GM21423 (cell line): ENCODE measurements around the gene TSR1.

Experiments
- ATAC-seq: cut with Tn5 transposase; IDR thresholded peaks from one replicate; pipeline ENCODE4 v1.9.1; 2021; ENCODE audit warnings: mild to moderate bottlenecking, moderate library complexity; ENCODE audit not compliant: unreplicated experiment

TSR1 gene

DNA sequence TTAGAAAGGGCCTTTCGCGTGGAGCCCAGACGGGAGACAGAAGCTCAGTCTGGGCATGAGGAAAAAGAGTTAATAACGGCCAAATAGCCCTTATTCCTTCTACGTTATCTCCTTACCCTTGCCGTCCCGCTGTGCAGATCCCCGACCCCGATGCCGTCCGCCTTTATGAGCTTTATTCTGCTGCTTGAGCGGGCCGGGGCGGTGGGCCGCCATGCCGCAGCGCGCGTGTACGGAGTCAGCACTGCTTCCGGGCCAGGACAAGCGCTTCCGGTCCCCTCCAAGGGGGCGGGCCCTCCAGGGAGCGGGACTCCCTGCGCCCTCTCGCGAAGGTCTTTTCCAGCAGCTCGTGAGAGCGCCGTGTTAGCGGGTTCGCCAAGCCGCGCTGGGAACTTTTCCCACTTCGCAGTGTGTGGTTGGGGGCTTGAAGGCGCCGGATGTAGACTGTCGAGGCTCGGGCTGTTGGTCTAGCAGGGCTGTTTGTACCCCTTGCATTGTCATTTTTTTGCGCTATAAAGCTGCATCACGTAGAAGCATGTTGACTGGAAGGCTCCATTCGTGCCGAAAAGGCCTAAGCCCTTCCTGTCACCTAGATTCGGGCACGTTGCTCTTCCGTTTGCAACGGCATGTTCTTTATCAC, at the start of gene TSR1:
TSS of gene TSR1 (minus strand) at position 243 of the 637 bp plus-strand sequence. CDS start at position 213, 30 bp downstream.
- peak; percentile 84 for ATAC-seq

DNA sequence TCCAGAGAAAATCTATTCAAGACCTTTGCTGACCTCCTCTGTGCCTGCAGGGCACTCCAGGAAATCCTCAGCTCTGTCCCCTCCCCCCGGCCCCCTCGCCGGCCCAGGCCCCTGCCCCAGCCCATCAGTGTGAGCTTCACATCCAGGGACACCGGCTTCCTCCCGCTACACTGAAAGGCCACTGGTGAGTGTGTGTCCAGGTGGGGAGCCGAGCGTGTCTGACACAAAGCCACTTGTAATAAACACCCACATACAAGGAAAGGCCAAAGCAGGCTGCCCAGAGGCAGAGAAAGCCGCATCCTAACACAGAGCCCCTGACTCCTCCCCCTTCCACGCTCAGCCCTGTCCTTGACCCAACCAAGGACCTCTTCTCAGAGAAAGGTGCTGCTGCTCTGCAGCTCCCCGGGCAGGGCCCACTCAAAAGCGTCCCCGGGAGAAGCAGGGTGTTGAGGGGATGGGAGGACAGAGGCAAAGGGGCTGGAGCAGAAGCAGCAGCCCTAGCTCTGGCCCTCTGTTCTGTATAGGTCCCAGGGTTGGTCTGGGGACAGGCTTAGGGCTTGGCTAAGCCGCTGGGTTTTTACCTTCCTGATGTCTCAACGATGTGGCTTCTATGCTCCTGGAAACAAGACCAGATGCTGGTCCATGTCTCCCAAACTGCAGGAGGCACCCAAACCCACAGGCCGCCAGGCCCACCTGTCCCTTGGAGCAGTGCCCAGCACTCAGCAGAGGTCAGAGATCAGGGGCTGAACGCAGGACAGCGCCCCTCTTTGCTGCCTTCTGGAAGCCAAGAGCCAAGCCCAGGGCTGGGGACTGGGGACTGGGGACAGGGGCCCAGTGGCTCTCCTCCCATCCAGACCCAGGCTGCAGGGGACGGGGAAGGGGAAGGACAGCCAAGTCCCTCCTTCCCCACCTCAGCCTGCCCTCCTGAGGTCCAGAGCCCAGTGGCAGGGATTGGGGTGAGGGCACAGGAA, 49.3 kb upstream of the TSR1 start:
- no peak for ATAC-seq

DNA sequence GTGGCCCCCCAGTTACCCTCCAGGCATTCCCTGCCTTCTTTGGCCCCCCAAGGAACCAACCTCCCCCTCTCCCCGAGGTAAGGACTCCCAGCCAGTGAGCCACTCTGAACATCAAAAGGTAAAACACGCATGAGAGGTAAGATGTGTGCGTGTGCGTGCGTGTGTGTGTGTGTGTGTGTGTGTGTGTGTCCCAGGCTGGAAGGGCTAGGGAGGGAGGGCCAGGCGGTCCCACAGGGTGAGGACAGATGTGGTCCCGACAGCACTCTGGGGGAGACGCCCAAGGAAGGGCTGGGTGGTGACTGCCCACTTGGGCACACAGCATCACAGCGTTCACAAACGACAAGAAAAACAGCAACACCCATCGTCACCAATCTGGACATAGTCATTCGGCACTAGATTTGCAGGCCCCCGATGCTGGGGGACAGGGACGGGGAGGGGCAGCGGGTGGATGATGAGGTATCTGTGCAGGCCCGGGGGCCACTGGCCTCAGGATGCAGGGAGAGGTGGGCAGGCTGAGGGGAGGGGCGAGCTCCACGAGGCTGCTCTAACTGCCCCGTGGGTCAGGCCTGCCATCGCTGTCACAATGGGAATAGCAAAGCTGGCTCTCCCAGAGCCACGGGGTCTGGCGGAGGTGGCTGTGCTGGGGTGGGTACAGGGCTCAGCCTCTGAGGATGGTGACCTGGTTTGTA, 48.3 kb upstream of the TSR1 start:
- ATAC-seq = no peak

DNA sequence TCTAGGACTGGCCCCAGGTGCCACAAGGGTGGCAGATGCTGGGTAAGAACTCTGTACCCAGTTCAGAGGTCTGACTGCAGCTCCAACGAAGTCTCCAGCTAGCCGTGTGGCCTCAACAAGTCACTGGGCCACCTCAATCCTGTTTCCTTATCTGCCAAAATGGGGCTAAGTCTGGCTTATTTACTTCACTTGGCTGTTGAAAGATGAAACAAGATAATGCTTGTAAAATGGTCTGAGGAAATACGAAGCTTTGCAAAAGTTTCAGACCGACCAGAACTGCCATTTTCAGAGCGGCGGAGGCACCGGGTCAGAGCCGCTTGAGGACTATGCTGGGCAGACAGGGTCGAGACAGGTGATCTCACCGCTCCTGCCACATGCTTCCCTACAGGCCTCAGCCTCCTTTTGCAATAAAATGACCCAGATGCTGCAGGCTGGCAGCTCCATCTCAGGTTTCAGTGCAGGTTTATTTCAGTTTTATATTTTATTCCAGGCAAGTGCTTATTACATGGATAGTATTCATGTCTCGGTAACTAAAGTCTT, 47.4 kb upstream of the TSR1 start:
- ATAC-seq = no peak

DNA sequence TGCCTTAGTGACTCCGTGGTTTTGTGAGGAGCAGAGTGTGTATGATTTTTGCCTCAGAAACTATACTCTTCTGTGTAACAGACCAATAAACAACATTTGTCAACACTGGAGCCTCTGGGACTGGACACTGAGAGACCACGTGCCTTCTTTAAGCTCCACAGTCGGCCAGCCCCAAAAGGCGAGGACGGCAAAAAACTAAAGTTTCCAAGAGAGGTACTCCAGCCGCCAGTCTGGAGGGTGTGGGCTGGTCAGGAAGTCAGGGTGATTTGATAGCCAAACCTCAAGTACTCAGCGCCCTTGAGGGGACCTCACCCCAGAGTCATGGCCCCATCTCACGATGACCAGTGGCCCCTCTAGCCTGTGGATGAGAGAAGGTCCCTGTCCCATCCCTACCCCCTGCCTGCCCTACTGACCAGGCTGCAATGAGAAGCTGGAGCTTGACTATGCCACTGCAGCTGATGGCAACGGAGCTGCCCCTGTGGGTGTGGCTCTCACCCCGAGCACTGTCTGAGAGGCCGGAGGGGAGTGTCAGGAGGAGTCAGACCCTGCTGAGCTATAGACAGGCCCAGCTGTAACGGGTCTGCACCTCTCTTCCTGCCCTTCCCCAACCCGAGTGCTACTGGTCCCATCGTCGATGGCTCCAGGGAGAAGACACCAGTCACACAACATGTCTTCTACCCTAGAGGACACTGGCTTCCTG, 44.8 kb upstream of the TSR1 start:
- ATAC-seq = no peak

DNA sequence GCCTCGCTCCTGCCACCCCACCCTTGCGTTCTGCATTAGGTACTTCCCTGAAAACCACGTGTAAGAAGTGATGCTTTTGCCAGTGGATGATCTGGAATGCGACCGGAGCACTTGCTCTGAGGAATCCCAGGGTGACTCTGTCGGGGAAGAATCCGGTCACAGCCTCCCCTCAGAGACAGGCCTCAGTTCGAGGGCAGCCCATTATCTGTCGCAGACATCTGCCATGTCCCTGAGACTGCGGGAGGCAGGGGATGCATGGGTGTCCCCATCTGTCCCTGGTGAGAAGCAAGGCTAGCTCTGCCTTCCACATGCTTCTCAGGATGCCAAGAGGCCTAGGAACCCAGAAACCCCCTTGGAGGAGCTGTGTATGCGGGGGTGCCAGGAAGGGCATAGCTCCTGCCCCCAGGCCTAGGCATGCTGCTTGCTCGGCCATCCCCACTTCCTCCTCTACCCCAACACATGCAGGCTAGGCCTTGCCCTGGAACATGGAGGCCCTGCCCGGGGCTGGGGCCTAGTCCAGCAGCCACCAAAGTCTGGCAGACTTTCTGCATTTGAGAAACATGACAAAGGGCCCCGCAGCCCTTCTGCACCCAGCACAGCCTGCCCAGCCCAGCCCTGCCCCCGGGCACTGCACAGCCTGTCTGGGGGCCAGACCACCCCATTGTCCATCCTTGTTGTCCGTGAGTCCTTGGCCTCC, 44.1 kb upstream of the TSR1 start:
- no peak for ATAC-seq

DNA sequence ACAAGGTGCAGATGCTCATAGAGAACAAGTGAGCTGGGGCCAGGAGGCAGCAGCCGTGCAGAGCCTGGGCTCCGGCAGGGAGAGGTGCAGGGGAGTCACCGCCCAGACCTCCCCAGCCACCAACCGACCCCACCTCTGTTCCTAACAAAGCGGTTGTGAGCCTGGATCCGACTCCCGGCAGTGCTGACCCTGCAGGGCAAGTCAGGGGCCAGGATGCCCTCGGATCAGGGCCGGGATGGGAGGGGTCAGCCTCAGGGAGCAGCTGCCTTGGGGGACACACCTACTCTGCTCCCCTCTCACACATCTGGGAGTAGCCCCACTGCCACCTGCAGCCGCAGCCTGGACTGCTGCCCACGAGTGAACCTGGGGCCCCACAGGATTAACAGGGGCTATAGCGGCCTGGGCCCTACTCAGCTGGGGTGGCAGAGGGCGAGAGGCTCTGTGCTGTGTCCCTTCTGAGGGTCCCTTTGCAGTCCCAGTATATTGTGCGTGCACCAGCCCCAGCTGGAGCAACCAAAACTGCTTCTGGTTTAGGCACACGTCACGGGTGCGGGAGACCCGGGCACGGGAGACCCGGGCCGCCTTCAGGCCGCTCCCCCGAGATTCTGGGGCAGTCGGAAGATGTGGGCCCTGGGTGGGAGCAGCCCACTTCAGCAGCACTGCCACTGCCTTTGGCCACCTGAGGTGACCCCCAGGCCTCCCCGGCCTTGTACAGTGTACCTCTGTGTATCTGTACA, 43.4 kb upstream of the TSR1 start:
- ATAC-seq = no peak

DNA sequence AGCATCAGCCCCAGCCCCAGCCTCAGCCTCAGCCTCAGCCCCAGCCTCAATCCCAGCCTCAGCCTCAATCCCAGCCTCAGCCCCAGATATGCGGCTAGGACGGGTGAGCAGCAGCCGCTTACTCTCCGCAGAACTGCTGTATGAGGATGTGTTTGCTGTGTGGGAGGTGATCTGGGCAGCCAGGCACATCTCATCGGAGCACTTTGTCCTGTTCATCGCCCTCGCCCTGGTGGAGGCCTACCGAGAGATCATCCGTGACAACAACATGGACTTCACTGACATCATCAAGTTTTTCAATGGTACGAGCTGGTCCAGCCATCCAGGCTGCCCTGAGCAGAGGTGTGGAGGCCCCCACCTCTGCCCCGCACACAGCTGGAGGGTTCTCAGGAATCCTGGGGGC, 42.6 kb upstream of the TSR1 start:
- no peak for ATAC-seq

DNA sequence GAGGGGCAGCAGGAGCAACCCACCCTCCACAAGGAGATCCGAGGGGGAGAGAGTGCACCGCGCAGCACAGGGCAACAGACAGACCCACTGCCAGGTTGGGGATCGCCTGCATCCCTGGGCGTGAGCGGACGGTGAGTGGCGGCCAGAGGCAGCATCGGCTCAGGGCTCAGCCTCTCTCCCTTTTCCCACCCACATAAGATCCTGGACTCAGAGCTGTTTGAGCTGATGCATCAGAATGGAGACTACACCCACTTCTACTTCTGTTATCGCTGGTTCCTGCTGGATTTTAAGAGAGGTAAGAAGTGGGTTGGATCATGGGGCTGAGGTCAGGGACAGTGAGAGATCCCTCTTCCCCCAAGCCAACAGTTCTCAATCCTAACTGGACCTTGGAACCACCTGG, 41.4 kb upstream of the TSR1 start:
- no peak for ATAC-seq

DNA sequence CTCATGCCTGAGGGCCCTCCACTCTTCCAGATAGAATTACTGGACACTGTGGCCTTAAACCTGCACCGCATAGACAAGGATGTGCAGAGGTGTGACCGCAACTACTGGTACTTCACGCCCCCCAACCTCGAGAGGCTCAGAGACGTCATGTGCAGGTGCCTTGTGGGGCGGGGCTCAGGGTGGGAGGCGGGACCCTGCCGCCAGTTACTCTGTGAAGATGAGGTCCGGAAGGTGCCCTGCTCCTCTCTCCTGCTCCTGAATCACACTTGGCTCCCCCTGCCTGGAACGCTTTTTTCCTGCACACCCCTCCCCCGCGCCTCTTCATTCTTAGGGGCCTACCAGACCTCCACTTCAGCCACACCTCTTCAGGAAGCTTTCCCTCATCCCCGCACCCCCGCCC, 39.9 kb upstream of the TSR1 start:
- ATAC-seq = no peak

DNA sequence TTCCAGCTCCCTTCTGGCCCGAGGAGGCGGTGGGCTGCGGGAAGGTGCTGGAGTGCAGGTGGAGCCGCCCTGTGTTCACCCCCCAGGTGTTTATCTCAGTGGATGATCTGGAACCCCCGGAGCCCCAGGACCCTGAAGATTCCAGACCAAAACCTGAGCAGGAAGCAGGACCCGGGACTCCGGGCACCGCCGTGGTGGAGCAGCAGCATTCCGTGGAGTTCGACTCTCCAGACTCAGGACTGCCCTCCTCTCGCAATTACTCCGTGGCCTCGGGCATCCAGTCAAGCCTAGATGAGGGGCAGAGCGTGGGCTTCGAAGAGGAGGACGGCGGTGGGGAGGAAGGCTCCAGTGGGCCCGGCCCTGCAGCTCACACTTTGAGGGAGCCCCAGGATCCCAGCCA, 39.1 kb upstream of the TSR1 start:
- no peak for ATAC-seq

DNA sequence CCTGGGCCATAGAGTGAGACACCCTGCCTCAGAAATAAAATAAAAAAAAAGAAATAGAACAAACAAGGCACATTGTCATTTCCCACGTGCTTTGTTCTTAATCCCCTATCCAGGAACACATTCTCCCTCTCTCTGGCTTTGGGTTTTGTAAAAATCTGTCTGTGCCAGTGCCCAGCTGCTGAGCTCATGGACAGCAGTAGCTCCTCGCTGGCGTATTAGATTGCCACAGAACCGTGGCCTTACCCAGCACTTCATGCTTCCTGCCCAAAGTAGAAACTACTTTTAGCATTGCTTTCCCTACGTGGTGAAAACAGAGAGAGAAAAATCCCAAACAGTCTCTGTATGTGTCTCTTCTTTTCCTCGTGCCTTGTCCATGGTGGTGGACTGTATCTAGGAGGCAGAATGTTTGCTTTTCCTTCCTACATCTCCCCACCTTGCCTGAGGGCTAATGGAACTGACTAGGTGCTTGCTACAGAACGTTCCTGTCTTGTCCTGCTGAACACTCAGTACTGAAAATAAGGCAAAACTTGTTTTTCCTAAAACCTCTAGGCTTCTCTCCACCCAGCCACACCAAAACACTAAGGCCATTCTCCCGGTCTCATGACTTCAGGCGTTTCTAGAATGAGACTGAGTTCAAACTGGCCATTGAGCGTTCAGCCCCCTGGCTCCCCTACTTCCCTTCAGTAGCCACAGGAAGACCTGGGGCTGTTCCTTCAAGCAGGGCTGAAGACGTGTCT, 38.5 kb upstream of the TSR1 start:
- ATAC-seq = no peak

DNA sequence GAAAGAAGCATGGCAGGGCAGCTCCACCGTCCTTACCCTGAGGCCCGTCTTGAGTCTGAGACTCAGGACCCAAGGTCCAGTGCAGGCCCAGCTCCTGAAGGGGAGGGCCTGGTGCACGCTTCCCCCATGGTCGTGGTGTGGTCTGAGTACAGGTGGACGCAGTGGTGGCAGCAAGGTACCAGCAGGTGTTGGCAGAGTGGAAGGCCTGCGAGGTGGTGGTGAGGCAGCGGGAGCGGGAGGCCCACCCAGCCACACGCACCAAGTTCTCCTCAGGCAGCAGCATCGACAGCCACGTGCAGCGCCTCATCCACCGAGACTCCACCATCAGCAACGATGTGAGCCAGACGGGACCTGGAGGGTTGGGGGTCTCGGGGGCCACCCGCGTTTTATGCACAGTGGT, 36.9 kb upstream of the TSR1 start:
- no peak for ATAC-seq

DNA sequence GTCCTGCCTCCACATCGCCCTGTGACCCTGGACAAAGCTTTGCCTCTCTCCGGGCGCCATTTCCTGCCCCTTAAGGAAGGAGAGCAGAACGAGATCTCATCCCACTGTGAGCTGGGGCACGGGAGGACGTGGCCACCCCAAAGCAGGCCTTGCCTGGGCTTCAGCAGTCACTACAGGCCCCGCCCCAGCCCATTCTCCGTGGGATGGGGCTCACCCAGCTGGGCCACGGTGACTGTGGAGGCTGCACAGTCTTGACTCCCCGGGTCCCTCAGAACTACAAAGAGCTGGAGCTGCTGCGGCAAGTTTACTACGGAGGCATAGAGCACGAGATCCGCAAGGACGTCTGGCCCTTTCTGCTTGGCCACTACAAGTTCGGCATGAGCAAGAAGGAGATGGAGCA, 36.4 kb upstream of the TSR1 start:
- ATAC-seq = no peak

DNA sequence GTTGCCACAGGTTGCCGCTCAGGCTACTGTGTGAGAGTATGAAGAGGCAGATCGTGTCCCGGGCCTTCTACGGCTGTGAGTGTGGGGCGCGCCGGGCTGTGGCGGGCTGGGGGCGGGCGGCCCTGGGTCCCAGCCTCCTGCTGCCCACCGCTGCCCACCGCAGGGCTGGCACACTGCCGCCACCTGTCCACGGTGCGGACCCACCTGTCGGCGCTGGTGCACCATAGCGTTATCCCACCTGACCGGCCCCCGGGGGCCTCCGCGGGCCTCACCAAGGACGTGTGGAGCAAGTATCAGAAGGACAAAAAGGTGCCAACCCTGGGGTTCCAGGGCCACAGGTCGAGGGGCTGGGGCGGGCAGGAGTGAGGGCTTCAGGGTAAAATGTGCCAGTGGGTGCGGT, 35.9 kb upstream of the TSR1 start:
- no peak for ATAC-seq

DNA sequence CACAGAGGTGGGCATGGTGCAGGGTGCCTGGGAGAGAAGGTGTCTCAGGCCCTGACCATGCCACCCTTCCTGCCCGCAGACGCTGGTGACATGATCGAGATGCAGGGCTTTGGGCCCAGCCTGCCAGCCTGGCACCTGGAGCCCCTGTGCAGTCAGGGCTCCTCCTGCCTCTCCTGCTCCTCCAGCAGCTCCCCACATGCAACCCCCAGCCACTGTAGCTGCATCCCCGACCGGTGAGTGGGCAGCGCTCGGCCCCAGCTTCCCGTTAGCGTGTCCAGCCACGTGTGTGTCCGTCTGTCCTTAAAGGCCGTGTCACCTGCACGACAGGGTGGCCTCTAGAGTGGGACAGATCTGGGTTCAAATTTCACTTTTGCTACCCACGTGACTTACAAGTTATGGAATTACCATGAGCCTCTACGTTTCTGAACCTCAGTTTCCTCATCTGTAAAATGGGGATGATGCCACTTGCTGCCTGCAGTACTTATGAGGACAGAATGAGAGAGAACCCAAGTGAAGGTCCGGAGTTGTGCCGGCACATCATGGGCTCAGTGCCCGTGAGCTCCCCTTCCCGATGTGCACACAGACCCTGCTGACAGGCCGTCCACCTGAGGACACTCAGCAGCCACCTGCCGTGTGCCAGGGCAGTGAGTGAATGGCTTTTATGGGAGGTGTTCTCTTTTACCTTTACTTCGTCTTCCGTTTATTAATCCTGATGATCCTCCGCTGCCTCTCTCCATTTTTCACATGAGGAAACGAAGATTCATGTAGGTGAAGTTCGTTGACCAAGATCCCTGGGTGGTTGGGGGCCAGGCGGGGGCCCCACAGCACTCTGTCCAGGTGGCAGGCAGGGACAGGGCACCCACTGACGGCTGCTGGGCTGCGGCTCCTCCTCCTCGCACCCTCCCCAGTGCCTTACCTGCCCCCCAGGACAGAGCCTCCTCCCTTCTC, 35.2 kb upstream of the TSR1 start:
- ATAC-seq = no peak

DNA sequence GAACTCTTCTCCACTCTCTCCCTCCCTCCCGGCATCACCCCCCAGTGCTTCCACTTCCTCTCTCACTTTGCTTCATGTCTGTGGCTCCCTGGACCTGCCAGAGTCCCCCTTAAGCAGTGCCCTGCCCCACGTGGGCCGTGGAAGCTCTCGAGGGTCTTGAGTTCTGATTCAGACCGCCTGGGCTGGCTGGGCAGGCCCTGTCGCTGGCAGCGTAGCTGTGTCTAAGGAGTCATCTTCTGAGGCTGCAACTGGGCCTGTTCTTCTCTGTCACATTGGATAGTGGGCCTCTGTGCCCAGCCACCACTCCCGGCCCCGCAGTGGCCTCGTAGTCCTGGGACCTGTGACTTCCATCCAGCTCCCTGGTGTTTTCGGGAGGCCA, 33.9 kb upstream of the TSR1 start:
- ATAC-seq = no peak
